ENCODE data around the gene CNTFR. TPM values are rescaled to one million over a fixed set of nuclear protein-coding genes. Genes with fewer than 3 reads are reported as not detected.

CNTFR gene
- total RNA-seq, 1 experiment from 2014 or later, result 0.24 TPM

- Histone ChIP-seq H3K36me3 (no peaks in the 10 kb centered on the region), H3K27me3 (no peaks in the 10 kb centered on the region), H3K9me3 (replicated peaks) (no peaks in the 10 kb centered on the region), H3K4me1 (no peaks in the 10 kb centered on the region), H3K4me3 (no peak overlapping the region), H3K27ac (no peak overlapping the region)
- no peak for DNase-seq
These were observed 16.7 kb upstream of the CNTFR start for GRCh38 chr9:34606190-34606589.

DNA sequence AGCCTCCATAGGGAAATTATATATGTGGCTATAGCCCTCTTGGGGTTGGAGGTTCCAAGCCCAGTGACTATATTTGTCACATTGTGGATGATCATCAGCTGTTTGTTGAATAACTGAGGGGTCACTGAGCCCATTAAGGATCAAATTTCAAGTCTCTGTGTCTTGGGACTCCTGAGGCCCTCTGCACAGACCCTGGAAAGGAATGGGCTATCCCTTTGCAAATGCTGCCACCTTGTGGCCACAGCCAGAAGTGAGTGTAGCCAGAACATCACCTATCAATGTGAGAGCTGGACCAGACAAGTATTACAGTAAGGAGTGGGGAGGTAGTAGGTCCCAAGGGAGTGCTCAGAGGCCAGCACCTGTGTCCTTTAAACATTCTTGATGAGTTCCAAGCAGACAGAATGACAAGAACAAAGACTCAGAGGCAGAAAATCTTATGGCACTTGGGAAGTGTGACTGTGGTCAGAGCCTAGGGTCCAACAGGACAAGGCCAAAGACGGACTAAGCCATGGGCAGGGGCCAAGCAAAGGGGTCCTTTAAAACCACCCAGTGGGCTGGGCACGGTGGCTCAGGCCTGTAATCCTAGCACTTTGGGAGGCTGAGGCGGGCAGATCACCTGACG lies 14.2 kb upstream of the CNTFR start:
- Histone ChIP-seq H3K4me1 (peaks cover 13% of the 10 kb centered on the region), H3K9me3 (replicated peaks) (no peaks in the 10 kb centered on the region), H3K36me3 (no peaks in the 10 kb centered on the region), H3K27me3 (no peaks in the 10 kb centered on the region), H3K27ac (no peak overlapping the region), H3K4me3 (no peak overlapping the region)
- peak; percentile 72 to 91 for DNase-seq

- no peaks in the 10 kb centered on the region for H3K9me3 ChIP-seq (replicated peaks)
- no peak for DNase-seq
- no peak overlapping the region for H3K4me3 ChIP-seq
- H3K27me3 ChIP-seq, result no peaks in the 10 kb centered on the region
- peaks cover 13% of the 10 kb centered on the region for H3K4me1 ChIP-seq
- H3K36me3 ChIP-seq, result no peaks in the 10 kb centered on the region
- H3K27ac ChIP-seq, result no peak overlapping the region
These were observed 12.5 kb upstream of the CNTFR start for GRCh38 chr9:34601937-34602573.

DNA sequence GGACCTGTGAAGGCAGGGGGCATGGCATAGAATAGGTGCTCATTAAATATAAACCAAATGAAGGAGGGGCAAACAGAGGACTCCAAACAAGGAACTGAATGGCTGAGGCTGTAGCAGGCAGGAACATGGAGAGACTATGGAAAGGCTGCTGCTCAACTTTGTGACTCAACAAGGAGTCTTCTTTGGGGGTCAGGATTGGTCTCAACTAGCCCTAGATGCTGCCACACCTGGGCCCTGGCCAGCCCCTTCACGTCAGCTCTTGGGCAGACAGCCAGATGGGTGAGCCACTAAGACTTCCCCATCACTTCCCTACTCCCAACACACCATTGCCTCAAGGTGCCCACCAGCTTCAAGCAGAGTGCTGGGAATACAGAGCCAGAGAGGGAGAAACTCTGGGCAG lies 11.4 kb upstream of the CNTFR start:
- no peak for DNase-seq
- H3K9me3 ChIP-seq (replicated peaks), result no peaks in the 10 kb centered on the region
- H3K4me3 ChIP-seq, result no peak overlapping the region
- peaks cover 13% of the 10 kb centered on the region for H3K4me1 ChIP-seq
- H3K27me3 ChIP-seq, result no peaks in the 10 kb centered on the region
- H3K27ac ChIP-seq, result no peak overlapping the region
- no peaks in the 10 kb centered on the region for H3K36me3 ChIP-seq

DNA sequence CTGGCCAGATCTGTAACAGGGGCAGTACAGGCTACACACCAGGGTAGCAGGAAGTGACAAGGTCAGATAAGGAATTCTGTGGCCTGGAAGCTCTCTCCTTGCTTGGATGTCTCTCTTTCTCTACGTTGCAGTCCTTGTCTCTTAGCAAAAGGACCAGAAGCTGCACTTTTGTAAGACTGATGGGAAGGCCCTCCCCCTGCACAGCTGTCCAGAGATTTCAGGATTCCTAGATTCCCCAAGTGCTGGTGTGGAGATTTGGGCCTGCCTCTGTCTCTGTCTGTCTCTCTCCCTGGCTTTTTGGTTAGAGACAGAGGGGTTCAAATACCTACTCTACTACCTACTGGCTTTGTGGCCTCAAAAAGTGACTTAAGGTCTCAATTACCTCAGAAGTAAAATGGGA lies 10.0 kb upstream of the CNTFR start:
- no peaks in the 10 kb centered on the region for H3K27me3 ChIP-seq
- H3K36me3 ChIP-seq, result no peaks in the 10 kb centered on the region
- H3K9me3 ChIP-seq (replicated peaks), result no peaks in the 10 kb centered on the region
- DNase-seq, result peak; percentile 27 to 63
- peaks cover 13% of the 10 kb centered on the region for H3K4me1 ChIP-seq
- H3K4me3 ChIP-seq, result no peak overlapping the region
- no peak overlapping the region for H3K27ac ChIP-seq

GRCh38 chr9:34594177-34594576 lies 4.7 kb upstream of the CNTFR start:
- H3K4me1 ChIP-seq, result peaks cover 5% of the 10 kb centered on the region
- 0 out of 2 replicates have a peak, but pooled peaks cover 7% of the 10 kb centered on the region for H3K27me3 ChIP-seq
- no peak for DNase-seq
- H3K36me3 ChIP-seq, result no peaks in the 10 kb centered on the region
- no peak overlapping the region for H3K4me3 ChIP-seq
- no peak overlapping the region for H3K27ac ChIP-seq
- no peaks in the 10 kb centered on the region for H3K9me3 ChIP-seq (replicated peaks)

- Histone ChIP-seq H3K4me3 (no peak overlapping the region), H3K27me3 (0 out of 2 replicates have a peak, but pooled peaks cover 11% of the 10 kb centered on the region)
These were observed 3.5 kb upstream of the CNTFR start for GRCh38 chr9:34592895-34593601.

GRCh38 chr9:34591917-34592866 lies 2.7 kb upstream of the CNTFR start:
- H3K4me3 ChIP-seq, result no peak overlapping the region
- H3K9me3 ChIP-seq (replicated peaks), result no peaks in the 10 kb centered on the region
- H3K4me1 ChIP-seq, result peaks cover 3% of the 10 kb centered on the region
- no peak for DNase-seq
- 0 out of 2 replicates have a peak, but pooled peaks cover 11% of the 10 kb centered on the region for H3K27me3 ChIP-seq
- no peak overlapping the region for H3K27ac ChIP-seq
- no peaks in the 10 kb centered on the region for H3K36me3 ChIP-seq

More at GRCh38 chr9:34592895-34593601, 3.5 kb upstream of the CNTFR start:
- DNase-seq, result peak; percentile 44 to 51
- H3K36me3 ChIP-seq, result no peaks in the 10 kb centered on the region
- H3K4me1 ChIP-seq, result peaks cover 3% of the 10 kb centered on the region
- no peaks in the 10 kb centered on the region for H3K9me3 ChIP-seq (replicated peaks)
- H3K27ac ChIP-seq, result no peak overlapping the region

DNA sequence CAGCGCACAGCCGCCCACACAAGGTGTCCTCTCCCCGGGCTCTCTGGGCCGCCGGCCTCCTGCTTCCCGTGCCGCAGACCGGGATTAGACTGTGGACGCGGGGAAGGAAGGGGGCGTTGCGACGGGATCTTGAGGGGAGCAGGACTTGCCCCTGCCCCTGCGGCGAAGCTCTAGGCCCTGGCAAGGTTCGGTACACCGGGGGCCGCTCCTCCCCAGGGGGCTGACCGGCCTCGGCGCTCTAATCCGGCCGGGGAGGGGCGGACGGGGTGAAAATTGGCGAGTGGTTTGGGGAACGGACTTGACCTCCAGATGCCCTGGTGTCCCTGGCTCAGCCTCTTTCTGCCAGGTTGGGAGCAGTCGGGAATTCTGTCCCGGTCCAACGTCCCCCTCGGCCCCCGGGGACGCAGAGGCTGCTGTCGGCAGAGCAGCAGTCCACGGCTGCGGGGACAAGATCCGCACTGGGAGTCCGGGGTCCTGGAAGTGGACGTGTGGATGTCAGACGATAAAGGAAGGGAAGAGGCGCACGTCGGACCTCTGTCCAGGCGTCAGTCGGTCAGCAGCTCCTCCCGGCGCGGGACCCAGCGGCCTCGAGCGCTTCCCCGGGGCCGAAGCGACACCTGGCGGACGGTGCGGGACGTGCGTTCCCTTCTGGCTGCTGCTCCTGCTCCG lies 1.9 kb upstream of the CNTFR start:
- Histone ChIP-seq H3K4me3 (no peak overlapping the region), H3K4me1 (peaks cover 3% of the 10 kb centered on the region), H3K27me3 (0 out of 2 replicates have a peak, but pooled peaks cover 11% of the 10 kb centered on the region), H3K27ac (no peak overlapping the region), H3K9me3 (replicated peaks) (no peaks in the 10 kb centered on the region), H3K36me3 (no peaks in the 10 kb centered on the region)
- DNase-seq, result peak; percentile 54 to 72

GRCh38 chr9:34590381-34591247 lies 1.1 kb upstream of the CNTFR start:
- Histone ChIP-seq H3K9me3 (replicated peaks) (no peaks in the 10 kb centered on the region), H3K27me3 (0 out of 2 replicates have a peak, but pooled peaks cover 11% of the 10 kb centered on the region), H3K27ac (no peak overlapping the region), H3K4me1 (peaks cover 3% of the 10 kb centered on the region), H3K4me3 (no peak overlapping the region), H3K36me3 (no peaks in the 10 kb centered on the region)
- no peak for DNase-seq

GRCh38 chr9:34588671-34589635 lies 571 bp downstream of the CNTFR start:
- H3K4me1 ChIP-seq, result peaks cover 3% of the 10 kb centered on the region
- H3K27me3 ChIP-seq, result 0 out of 2 replicates have a peak, but pooled peaks cover 11% of the 10 kb centered on the region
- no peak overlapping the region for H3K27ac ChIP-seq
- DNase-seq, result no peak
- H3K36me3 ChIP-seq, result no peaks in the 10 kb centered on the region
- H3K4me3 ChIP-seq, result no peak overlapping the region
- no peaks in the 10 kb centered on the region for H3K9me3 ChIP-seq (replicated peaks)

GRCh38 chr9:34587271-34587670 lies 2.3 kb downstream of the CNTFR start:
- Histone ChIP-seq H3K4me1 (no peaks in the 10 kb centered on the region), H3K36me3 (no peaks in the 10 kb centered on the region), H3K27ac (no peak overlapping the region), H3K27me3 (0 out of 2 replicates have a peak, but pooled peaks cover 4% of the 10 kb centered on the region), H3K4me3 (no peak overlapping the region), H3K9me3 (replicated peaks) (no peaks in the 10 kb centered on the region)
- no peak for DNase-seq

All from SJCRH30 (cell line).